Vagina (tissue), 2 donors: ENCODE data around the gene LRP2. TPM values are rescaled to one million over a fixed set of nuclear protein-coding genes. Genes with fewer than 3 reads are reported as not detected.
"Not testable (repeated sequence)": the region's sequence is repeated elsewhere in the genome, so short reads cannot be mapped to it uniquely, and the experiment has no call there.

Experiments used
- DNase-seq, 2 donors: peaks; one replicate each; pipeline ENCODE4 v3.0.0-alpha.2; 2017; ENCODE audit errors: extremely low spot score in 2 of 2
- H3K27ac ChIP-seq: fragments of 200-600 bp; sonication (generic); one replicate; pipeline ENCODE4 v1.5.1; 2019
- H3K27me3 ChIP-seq: fragments of 200-600 bp; sonication (generic); one replicate; pipeline ENCODE4 v1.5.1; 2019
- H3K36me3 ChIP-seq, 2 donors: fragments of 200-600 bp; sonication (generic); one replicate each; pipeline ENCODE4 v1.5.1; 2017 to 2019
- H3K4me1 ChIP-seq: fragments of 200-600 bp; sonication (generic); one replicate; pipeline ENCODE4 v1.5.1; 2019
- H3K4me3 ChIP-seq, 2 donors: fragments of 200-600 bp; sonication (generic); 1 replicate in 1 of 2; 2 replicates in 1 of 2; pipeline ENCODE4 v1.5.1; 2016 to 2019
- H3K9me3 ChIP-seq: fragments of 200-600 bp; sonication (generic); one replicate; pipeline ENCODE4 v1.5.1; 2019
- POLR2A ChIP-seq, 2 donors: fragments of 450-650 bp; IDR thresholded peaks; one replicate each; pipeline ENCODE4 v1.6.1; 2017; ENCODE audit warnings: antibody characterized with exemption in 2 of 2, mild to moderate bottlenecking in 2 of 2, moderate library complexity in 2 of 2
- POLR2AphosphoS5 ChIP-seq, 2 donors: sonication (generic); formaldehyde crosslinking; IDR thresholded peaks; one replicate each; pipeline ENCODE4 v1.9.0; 2017; ENCODE audit warnings: antibody characterized with exemption in 2 of 2, mild to moderate bottlenecking in 2 of 2, low read depth in 1 of 2; ENCODE audit not compliant: insufficient read depth in 1 of 2
- intact Hi-C: fragments of 100-400 bp; cut with DNase I; formaldehyde crosslinking; loops from one replicate; pipeline ENCODE4 v1.15.1; 2023
- total RNA-seq: library from RNA; depleted of rRNA; stranded (reverse); fragments of >200 nt; gene quantifications from one replicate; pipeline ENCODE4 v1.2.3, GENCODE V29; 2016
- TF ChIP-seq, protein P1 (sequence below), 3 experiments: fragments of 450-650 bp in 2 of 3; fragments of 200-600 bp in 1 of 3; sonication (generic) in 1 of 3; IDR thresholded peaks; one replicate each; pipeline ENCODE4 v1.5.1; 2017 to 2019; ENCODE audit warnings: antibody characterized with exemption in 3 of 3, mild to moderate bottlenecking in 2 of 3, moderate library complexity in 2 of 3

The LRP2 gene
- total RNA-seq, 1 donor from 2014 or later: not detected

DNA sequence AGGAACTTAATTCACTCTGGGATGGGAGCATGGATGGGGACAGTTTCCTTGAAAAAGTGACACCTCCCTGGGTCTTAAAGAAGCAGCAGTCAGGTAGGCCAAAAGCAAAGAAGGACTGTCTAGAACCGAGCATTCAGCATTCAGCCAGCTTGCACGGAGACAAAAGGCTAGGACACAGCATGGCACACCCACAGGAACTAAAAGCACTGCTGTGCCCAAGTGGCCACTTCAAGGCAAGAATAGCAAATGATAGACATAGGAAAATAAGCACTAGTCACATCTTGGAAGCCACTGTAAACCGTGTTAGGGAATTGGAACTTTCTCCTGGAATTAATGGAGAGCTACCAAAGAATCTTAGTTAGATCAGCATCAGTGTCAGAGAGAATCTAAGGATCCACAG, 47.0 kb downstream of the LRP2 start:
- H3K27ac ChIP-seq: no peak overlapping the region
- H3K36me3 ChIP-seq: no peaks in the 10 kb centered on the region
- H3K4me1 ChIP-seq: no peaks in the 10 kb centered on the region
- no peak overlapping the region for H3K4me3 ChIP-seq
- no peaks in the 10 kb centered on the region for H3K9me3 ChIP-seq
- H3K27me3 ChIP-seq: no peaks in the 10 kb centered on the region
- no peak for DNase-seq
- intact Hi-C loops: no loop called here
- TF ChIP-seq POLR2A (IDR thresholded peaks at IDR 0.05): no peak
- no peak for TF ChIP-seq POLR2AphosphoS5 (IDR thresholded peaks at IDR 0.05; ENCODE audit: insufficient read depth in 1 of 2, low read depth in 1 of 2)
- TF ChIP-seq, protein P1, sequence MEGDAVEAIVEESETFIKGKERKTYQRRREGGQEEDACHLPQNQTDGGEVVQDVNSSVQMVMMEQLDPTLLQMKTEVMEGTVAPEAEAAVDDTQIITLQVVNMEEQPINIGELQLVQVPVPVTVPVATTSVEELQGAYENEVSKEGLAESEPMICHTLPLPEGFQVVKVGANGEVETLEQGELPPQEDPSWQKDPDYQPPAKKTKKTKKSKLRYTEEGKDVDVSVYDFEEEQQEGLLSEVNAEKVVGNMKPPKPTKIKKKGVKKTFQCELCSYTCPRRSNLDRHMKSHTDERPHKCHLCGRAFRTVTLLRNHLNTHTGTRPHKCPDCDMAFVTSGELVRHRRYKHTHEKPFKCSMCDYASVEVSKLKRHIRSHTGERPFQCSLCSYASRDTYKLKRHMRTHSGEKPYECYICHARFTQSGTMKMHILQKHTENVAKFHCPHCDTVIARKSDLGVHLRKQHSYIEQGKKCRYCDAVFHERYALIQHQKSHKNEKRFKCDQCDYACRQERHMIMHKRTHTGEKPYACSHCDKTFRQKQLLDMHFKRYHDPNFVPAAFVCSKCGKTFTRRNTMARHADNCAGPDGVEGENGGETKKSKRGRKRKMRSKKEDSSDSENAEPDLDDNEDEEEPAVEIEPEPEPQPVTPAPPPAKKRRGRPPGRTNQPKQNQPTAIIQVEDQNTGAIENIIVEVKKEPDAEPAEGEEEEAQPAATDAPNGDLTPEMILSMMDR (IDR thresholded peaks at IDR 0.05): no peak

DNA sequence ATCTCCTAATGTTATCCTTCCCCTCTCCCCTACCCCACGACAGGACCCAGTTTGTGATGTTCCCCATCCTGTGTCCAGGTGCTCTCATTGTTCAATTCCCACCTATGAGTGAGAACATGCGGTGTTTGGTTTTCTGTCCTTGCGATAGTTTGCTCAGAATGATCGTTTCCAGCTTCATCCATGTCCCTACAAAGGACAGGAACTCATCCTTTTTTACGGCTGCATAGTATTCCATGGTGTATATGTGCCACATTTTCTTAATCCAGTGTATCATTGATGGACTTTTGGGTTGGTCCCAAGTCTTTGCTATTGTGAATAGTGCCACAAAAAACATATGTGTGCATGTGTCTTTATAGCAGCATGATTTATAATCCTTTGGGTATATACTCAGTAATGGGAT, 54.0 kb downstream of the LRP2 start:
- H3K27me3 ChIP-seq, H3K4me3 ChIP-seq, DNase-seq, H3K9me3 ChIP-seq, H3K4me1 ChIP-seq, H3K27ac ChIP-seq, intact Hi-C loops, H3K36me3 ChIP-seq: not testable (repeated sequence)

DNA sequence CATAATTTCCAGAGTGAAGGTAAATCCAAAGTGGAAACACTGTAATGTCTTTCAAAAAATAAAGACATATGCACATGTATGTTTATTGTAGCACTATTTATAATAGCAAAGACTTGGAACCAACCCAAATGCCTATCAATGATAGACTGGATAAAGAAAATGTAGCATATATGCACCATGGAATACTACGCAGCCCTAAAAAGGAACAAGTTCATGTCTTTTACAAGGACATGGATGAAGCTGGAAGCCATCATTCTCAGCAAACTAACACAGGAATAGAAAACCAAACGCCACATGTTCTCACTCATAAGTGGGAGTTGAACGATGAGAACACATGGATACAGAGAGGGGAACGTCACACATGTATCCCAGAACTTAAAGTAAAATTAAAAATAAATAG, 57.6 kb downstream of the LRP2 start:
- H3K4me1 ChIP-seq, H3K36me3 ChIP-seq, H3K4me3 ChIP-seq, intact Hi-C loops, H3K27ac ChIP-seq, H3K27me3 ChIP-seq, H3K9me3 ChIP-seq, DNase-seq: not testable (repeated sequence)

DNA sequence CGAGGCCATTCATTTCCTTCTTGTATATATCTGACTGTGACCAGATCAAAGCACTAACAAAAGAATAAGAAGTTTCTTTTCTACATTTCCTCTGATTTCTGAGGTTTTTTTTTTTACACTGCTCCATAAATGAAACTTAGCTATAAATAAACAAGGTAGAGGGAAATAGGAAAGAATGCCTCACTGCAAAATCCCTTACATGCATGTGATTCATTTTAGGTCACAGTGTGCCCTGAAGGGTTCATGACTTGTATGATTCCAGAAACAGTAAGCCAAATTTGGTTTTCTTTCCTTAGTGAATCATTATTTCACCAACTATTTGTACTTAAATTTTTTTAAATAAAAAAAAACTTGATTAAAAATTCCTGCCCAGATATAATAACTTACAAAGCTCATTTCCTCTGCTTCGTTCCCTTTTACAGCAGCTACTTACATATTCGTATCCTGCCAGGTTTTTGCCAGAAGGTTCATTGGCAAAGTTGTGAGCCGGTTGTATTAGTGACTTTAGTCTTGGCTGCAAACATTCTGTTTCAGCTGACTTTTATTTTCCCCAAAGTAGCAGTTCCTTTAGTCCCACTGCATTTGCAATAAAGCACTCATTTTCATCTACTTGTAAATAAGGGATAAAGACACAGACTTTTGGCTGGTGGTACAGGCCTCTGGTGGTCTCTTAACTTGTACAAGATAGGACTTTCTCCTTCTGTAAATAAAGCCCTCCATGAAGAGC, 58.6 kb downstream of the LRP2 start:
- H3K27me3 ChIP-seq: no peaks in the 10 kb centered on the region
- no peak overlapping the region for H3K4me3 ChIP-seq
- no peaks in the 10 kb centered on the region for H3K9me3 ChIP-seq
- no peak overlapping the region for H3K27ac ChIP-seq
- no peak for DNase-seq
- no peaks in the 10 kb centered on the region for H3K36me3 ChIP-seq
- intact Hi-C loops: no loop called here
- TF ChIP-seq POLR2A (IDR thresholded peaks at IDR 0.05) (no peak), POLR2AphosphoS5 (IDR thresholded peaks at IDR 0.05; ENCODE audit: insufficient read depth in 1 of 2, low read depth in 1 of 2) (no peak)
- TF ChIP-seq, protein P1 (IDR thresholded peaks at IDR 0.05): no peak
- no peaks in the 10 kb centered on the region for H3K4me1 ChIP-seq

DNA sequence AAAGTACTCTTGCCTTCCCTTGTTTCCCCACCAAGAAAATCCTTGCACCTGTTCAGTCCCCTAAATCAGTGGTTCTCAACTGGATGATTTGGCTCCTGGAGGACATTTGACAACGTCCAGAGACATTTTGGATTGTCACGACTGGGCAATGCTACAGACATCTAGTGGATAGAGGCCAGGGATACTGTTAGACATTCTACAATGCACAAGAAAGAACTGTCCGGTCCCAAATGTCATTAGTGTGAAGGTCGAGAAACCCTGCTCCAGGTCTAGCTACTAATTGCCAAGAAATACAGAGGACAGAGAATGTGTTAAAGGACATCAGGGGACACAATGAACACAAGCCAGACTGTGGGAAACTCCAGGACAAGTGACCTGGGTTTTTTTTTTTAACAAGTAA, 60.0 kb downstream of the LRP2 start:
- TF ChIP-seq POLR2A (IDR thresholded peaks at IDR 0.05) (no peak), POLR2AphosphoS5 (IDR thresholded peaks at IDR 0.05; ENCODE audit: insufficient read depth in 1 of 2, low read depth in 1 of 2) (no peak)
- TF ChIP-seq, protein P1 (IDR thresholded peaks at IDR 0.05): no peak
- H3K4me3 ChIP-seq: no peak overlapping the region
- no peak overlapping the region for H3K27ac ChIP-seq
- intact Hi-C loops: no loop called here
- no peaks in the 10 kb centered on the region for H3K4me1 ChIP-seq
- DNase-seq: no peak
- no peaks in the 10 kb centered on the region for H3K9me3 ChIP-seq
- H3K27me3 ChIP-seq: no peaks in the 10 kb centered on the region
- H3K36me3 ChIP-seq: no peaks in the 10 kb centered on the region

DNA sequence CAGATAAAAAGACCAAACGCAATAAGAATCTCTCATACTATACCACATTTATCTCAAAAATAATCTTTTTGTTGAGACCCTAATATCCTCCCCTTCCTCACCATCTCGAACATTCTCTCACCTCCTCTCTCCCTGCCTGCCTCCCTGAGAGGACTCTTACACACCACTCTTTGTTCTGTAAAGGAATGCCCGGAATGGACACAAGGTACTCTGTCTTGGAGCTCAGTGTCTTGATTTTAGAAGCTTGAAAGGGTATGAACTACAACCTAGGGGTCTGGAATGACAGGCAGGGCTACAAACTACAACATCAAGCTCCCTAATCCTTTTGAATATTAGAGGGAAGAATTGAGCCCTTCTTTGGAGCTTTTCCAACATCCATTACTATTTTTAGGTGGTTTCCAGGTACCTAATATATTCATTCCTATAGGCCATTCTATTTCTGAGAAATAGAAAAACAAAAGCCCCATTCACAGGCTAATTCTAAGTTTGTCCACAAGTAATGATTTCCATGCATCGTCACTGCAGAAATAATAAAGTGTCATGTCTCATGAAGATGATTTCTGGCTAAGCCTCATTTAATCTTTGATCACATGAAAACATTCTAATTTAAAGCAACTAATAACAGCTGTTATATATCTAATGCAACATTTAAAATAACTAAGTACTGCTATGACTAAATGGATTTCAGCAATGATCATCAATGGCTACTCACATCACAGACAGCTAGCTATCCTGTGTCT, 60.6 kb downstream of the LRP2 start:
- intact Hi-C loops: no loop called here
- Histone ChIP-seq H3K4me3 (no peak overlapping the region), H3K27ac (no peak overlapping the region), H3K9me3 (no peaks in the 10 kb centered on the region), H3K27me3 (no peaks in the 10 kb centered on the region), H3K36me3 (no peaks in the 10 kb centered on the region), H3K4me1 (no peaks in the 10 kb centered on the region)
- DNase-seq: no peak
- TF ChIP-seq POLR2A (IDR thresholded peaks at IDR 0.05) (no peak), POLR2AphosphoS5 (IDR thresholded peaks at IDR 0.05; ENCODE audit: insufficient read depth in 1 of 2, low read depth in 1 of 2) (no peak)
- TF ChIP-seq, protein P1 (IDR thresholded peaks at IDR 0.05): no peak
